Smooth muscle cell (in vitro differentiated cells): ENCODE results near the gene FGFR2. TPM values are rescaled to one million over a fixed set of nuclear protein-coding genes. Genes with fewer than 3 reads are reported as not detected.

Experiments
- DNase-seq: peaks from one replicate; lab custom pipeline; 2025; ENCODE audit not compliant: unreplicated experiment; lab: John Stamatoyannopoulos, UW
- H2AFZ ChIP-seq: fragments of 200-600 bp; sonication (generic); 2 replicates; pipeline ENCODE4 v1.6.0; 2016; ENCODE audit warnings: antibody characterized with exemption, low read depth, mild to moderate bottlenecking
- H3F3A ChIP-seq: fragments of 200-600 bp; sonication (generic); 2 replicates; pipeline ENCODE4 v1.6.0; 2017; ENCODE audit warnings: antibody characterized with exemption, low read depth
- H3K27ac ChIP-seq: fragments of 200-600 bp; sonication (generic); 2 replicates; pipeline ENCODE4 v1.5.1; 2016; ENCODE audit warnings: low read depth, mild to moderate bottlenecking
- H3K27me3 ChIP-seq: fragments of 200-600 bp; sonication (generic); 2 replicates; pipeline ENCODE4 v1.6.1; 2016; ENCODE audit warnings: low read depth, mild to moderate bottlenecking
- H3K36me3 ChIP-seq: fragments of 200-600 bp; sonication (generic); 2 replicates; pipeline ENCODE4 v1.5.1; 2016; ENCODE audit warnings: low read depth
- H3K4me1 ChIP-seq: fragments of 200-600 bp; sonication (generic); 2 replicates; pipeline ENCODE4 v1.5.1; 2016; ENCODE audit warnings: low read depth
- H3K4me2 ChIP-seq: fragments of 200-600 bp; sonication (generic); 2 replicates; pipeline ENCODE4 v1.6.0; 2016; ENCODE audit warnings: mild to moderate bottlenecking
- H3K4me3 ChIP-seq: fragments of 200-600 bp; sonication (generic); 2 replicates; pipeline ENCODE4 v1.5.1; 2016; ENCODE audit warnings: mild to moderate bottlenecking
- H3K79me2 ChIP-seq: fragments of 200-600 bp; sonication (generic); 2 replicates; pipeline ENCODE4 v1.6.0; 2016; ENCODE audit warnings: low read depth, mild to moderate bottlenecking
- H3K9ac ChIP-seq: fragments of 200-600 bp; sonication (generic); 2 replicates; pipeline ENCODE4 v1.6.0; 2016; ENCODE audit warnings: low read depth
- H3K9me3 ChIP-seq: fragments of 200-600 bp; sonication (generic); replicated peaks from 2 replicates; pipeline ENCODE4 v1.5.1; 2016; ENCODE audit warnings: low read depth
- H4K20me1 ChIP-seq: fragments of 200-600 bp; sonication (generic); 2 replicates; pipeline ENCODE4 v1.6.0; 2016; ENCODE audit warnings: low read depth
- CTCF ChIP-seq: fragments of 200-600 bp; sonication (generic); IDR thresholded peaks from 2 replicates; pipeline ENCODE4 v1.5.1; 2017; ENCODE audit warnings: borderline replicate concordance, mild to moderate bottlenecking, antibody characterized with exemption; ENCODE audit not compliant: insufficient read depth, poor library complexity, severe bottlenecking
- WGBS: methylation state at CpG from one replicate; pipeline ENCODE4 v1.1.7; 2016; ENCODE audit warnings: low lambda C conversion rate; 5-methylcytosine and 5-hydroxymethylcytosine counted together
- polyA plus RNA-seq: library from polyadenylated mRNA; unstranded; fragments of >200 nt; fragmentation: Nextera tagmentation; extraction: Ambion mirVana; gene quantifications from 2 replicates; pipeline ENCODE4 v1.2.1, GENCODE V29; 2016
- total RNA-seq: library from RNA; depleted of rRNA; stranded (reverse); fragments of >200 nt; gene quantifications from 2 replicates; pipeline ENCODE4 v1.2.3, GENCODE V29; 2014

FGFR2 gene
- total and polyA plus RNA-seq, 2 experiments from 2014 or later = 85.9 to 103 TPM

- H3K9ac ChIP-seq = no peak overlapping the region
- H3K4me1 ChIP-seq = peaks cover 48% of the 10 kb centered on the region
- H2AFZ ChIP-seq = no peak overlapping the region
- H4K20me1 ChIP-seq = peaks cover 98% of the 10 kb centered on the region
- H3F3A ChIP-seq = peaks cover 14% of the 10 kb centered on the region
- no peak for TF ChIP-seq CTCF
- DNase-seq = no peak
- peaks cover 100% of the 10 kb centered on the region for H3K79me2 ChIP-seq
- H3K36me3 ChIP-seq = peaks cover 3% of the 10 kb centered on the region
- no peaks in the 10 kb centered on the region for H3K9me3 ChIP-seq
- H3K27me3 ChIP-seq = no peaks in the 10 kb centered on the region
- WGBS = 90% methylated on average over 6 of the region's 6 CpGs
- no peak overlapping the region for H3K4me3 ChIP-seq
- no peak overlapping the region for H3K4me2 ChIP-seq
- no peak overlapping the region for H3K27ac ChIP-seq
These were observed 7.1 kb downstream of the FGFR2 start for GRCh38 chr10:121591186-121591585.

GRCh38 chr10:121590772-121591171 lies 7.5 kb downstream of the FGFR2 start:
- no peak overlapping the region for H3K9ac ChIP-seq
- H2AFZ ChIP-seq = no peak overlapping the region
- H3K27ac ChIP-seq = no peak overlapping the region
- peaks cover 47% of the 10 kb centered on the region for H3K4me1 ChIP-seq
- peaks cover 100% of the 10 kb centered on the region for H3K79me2 ChIP-seq
- H3K27me3 ChIP-seq = no peaks in the 10 kb centered on the region
- TF ChIP-seq CTCF = no peak
- peaks cover 14% of the 10 kb centered on the region for H3F3A ChIP-seq
- H4K20me1 ChIP-seq = peaks cover 100% of the 10 kb centered on the region
- H3K4me2 ChIP-seq = no peak overlapping the region
- DNase-seq = no peak
- peaks cover 3% of the 10 kb centered on the region for H3K36me3 ChIP-seq
- no peak overlapping the region for H3K4me3 ChIP-seq
- H3K9me3 ChIP-seq = no peaks in the 10 kb centered on the region
- 92% methylated on average over 9 of the region's 9 CpGs for WGBS

GRCh38 chr10:121589553-121589952 lies 8.7 kb downstream of the FGFR2 start:
- WGBS = 92% methylated on average over 3 of the region's 3 CpGs
- peaks cover 3% of the 10 kb centered on the region for H3K36me3 ChIP-seq
- no peak overlapping the region for H3K4me3 ChIP-seq
- no peak overlapping the region for H2AFZ ChIP-seq
- H3K9me3 ChIP-seq = no peaks in the 10 kb centered on the region
- H3K27ac ChIP-seq = no peak overlapping the region
- H3K4me2 ChIP-seq = no peak overlapping the region
- no peaks in the 10 kb centered on the region for H3K27me3 ChIP-seq
- peaks cover 35% of the 10 kb centered on the region for H3K4me1 ChIP-seq
- peaks cover 98% of the 10 kb centered on the region for H3K79me2 ChIP-seq
- no peak overlapping the region for H3K9ac ChIP-seq
- peaks cover 14% of the 10 kb centered on the region for H3F3A ChIP-seq
- DNase-seq = no peak
- TF ChIP-seq CTCF = no peak
- H4K20me1 ChIP-seq = peaks cover 99% of the 10 kb centered on the region

GRCh38 chr10:121583857-121584256 lies 14.4 kb downstream of the FGFR2 start:
- peaks cover 3% of the 10 kb centered on the region for H3K36me3 ChIP-seq
- DNase-seq = no peak
- no peak overlapping the region for H2AFZ ChIP-seq
- H3K9me3 ChIP-seq = no peaks in the 10 kb centered on the region
- 93% methylated on average over 1 of the region's 1 CpG for WGBS
- peaks cover 25% of the 10 kb centered on the region for H3K4me1 ChIP-seq
- H3K4me2 ChIP-seq = no peak overlapping the region
- H3F3A ChIP-seq = peaks cover 31% of the 10 kb centered on the region
- TF ChIP-seq CTCF = no peak
- H3K27ac ChIP-seq = no peak overlapping the region
- no peak overlapping the region for H3K9ac ChIP-seq
- H3K79me2 ChIP-seq = peaks cover 91% of the 10 kb centered on the region
- peaks cover 94% of the 10 kb centered on the region for H4K20me1 ChIP-seq
- no peak overlapping the region for H3K4me3 ChIP-seq
- H3K27me3 ChIP-seq = no peaks in the 10 kb centered on the region
